GM18951 (cell line): ENCODE results near the gene HMGXB3.

ENCODE experiments used
- POLR2A ChIP-seq: IDR thresholded peaks from 4 replicates; pipeline ENCODE4 v1.6.1; 2011; ENCODE audit warnings: mild to moderate bottlenecking; ENCODE audit not compliant: insufficient read length, insufficient read depth; ENCODE audit errors: extremely low read depth
- in situ Hi-C: fragments of 300-500 bp; cut with MboI; formaldehyde crosslinking; loops from one replicate; pipeline ENCODE4 v1.12.0; 2022; ENCODE audit warnings: low sequenced_read_pairs, mixed read lengths, inconsistent platforms; ENCODE audit not compliant: unreplicated experiment

Gene HMGXB3

GRCh38 chr5:150066901-150067396, 66.4 kb downstream of the HMGXB3 start:
- TF ChIP-seq POLR2A = no peak
- in situ Hi-C loops = no loop called here

GRCh38 chr5:150067405-150067960, 66.9 kb downstream of the HMGXB3 start:
- in situ Hi-C loops = no loop called here
- TF ChIP-seq POLR2A = no peak

- no peak for TF ChIP-seq POLR2A
- in situ Hi-C loops = no loop called here
Measured at GRCh38 chr5:150068071-150068470, 67.5 kb downstream of the HMGXB3 start.

- no peak for TF ChIP-seq POLR2A
- in situ Hi-C loops = no loop called here
Measured at GRCh38 chr5:150068472-150068871, 67.9 kb downstream of the HMGXB3 start.

GRCh38 chr5:150068961-150069645, 68.6 kb downstream of the HMGXB3 start:
- in situ Hi-C loops = no loop called here
- no peak for TF ChIP-seq POLR2A

- no peak for TF ChIP-seq POLR2A
- in situ Hi-C loops = no loop called here
Measured at GRCh38 chr5:150069672-150070627, 69.4 kb downstream of the HMGXB3 start.

- no peak for TF ChIP-seq POLR2A
Measured at GRCh38 chr5:150070821-150071220, 70.3 kb downstream of the HMGXB3 start.

GRCh38 chr5:150073086-150073625, 72.6 kb downstream of the HMGXB3 start:
- TF ChIP-seq POLR2A = no peak
- in situ Hi-C loops = no loop called here

More at GRCh38 chr5:150070821-150071220, 70.3 kb downstream of the HMGXB3 start:
- in situ Hi-C loops = no loop called here

- TF ChIP-seq POLR2A = no peak
- in situ Hi-C loops = no loop called here
Measured at GRCh38 chr5:150073677-150074076, 73.1 kb downstream of the HMGXB3 start.

GRCh38 chr5:150075233-150075632, 74.7 kb downstream of the HMGXB3 start:
- in situ Hi-C loops = no loop called here
- TF ChIP-seq POLR2A = no peak

- no peak for TF ChIP-seq POLR2A
- in situ Hi-C loops = no loop called here
Measured at GRCh38 chr5:150075806-150076205, 75.3 kb downstream of the HMGXB3 start.

- in situ Hi-C loops = no loop called here
- no peak for TF ChIP-seq POLR2A
Measured at GRCh38 chr5:150077060-150077459, 76.5 kb downstream of the HMGXB3 start.
